Spleen (tissue), 7 donors: ENCODE data around the gene SLC48A1.

Source experiments
- CTCF ChIP-seq, 11 experiments: fragments of 200-600 bp in 7 of 11; fragments of 450-650 bp in 4 of 11; sonication (generic) in 4 of 11; IDR thresholded peaks in 8 of 11; conservative IDR thresholded peaks in 3 of 11; 1 replicate in 7 of 11; 2 replicates in 4 of 11; pipeline versions ENCODE4 v1.4.0 to v1.8.0; 2016 to 2021; ENCODE audit warnings: antibody characterized with exemption in 11 of 11, inconsistent platforms in 4 of 11, mild to moderate bottlenecking in 1 of 11
- POLR2A ChIP-seq, 3 donors: fragments of 450-650 bp; IDR thresholded peaks; one replicate each; pipeline ENCODE4 v1.5.1; 2017; ENCODE audit warnings: antibody characterized with exemption in 3 of 3, mild to moderate bottlenecking in 1 of 3
- POLR2AphosphoS5 ChIP-seq, 3 donors: sonication (generic); formaldehyde crosslinking; IDR thresholded peaks; one replicate each; pipeline ENCODE4 v1.5.1; 2017; ENCODE audit warnings: antibody characterized with exemption in 3 of 3
- donor health status: DM: no; HTN: no; CAD: no; lungs with moderate emphysema.
- donor health status: DM: no; HTN: no; CAD: no.
- donor health status: DM: no; HTN: no; CAD: no.

DNA sequence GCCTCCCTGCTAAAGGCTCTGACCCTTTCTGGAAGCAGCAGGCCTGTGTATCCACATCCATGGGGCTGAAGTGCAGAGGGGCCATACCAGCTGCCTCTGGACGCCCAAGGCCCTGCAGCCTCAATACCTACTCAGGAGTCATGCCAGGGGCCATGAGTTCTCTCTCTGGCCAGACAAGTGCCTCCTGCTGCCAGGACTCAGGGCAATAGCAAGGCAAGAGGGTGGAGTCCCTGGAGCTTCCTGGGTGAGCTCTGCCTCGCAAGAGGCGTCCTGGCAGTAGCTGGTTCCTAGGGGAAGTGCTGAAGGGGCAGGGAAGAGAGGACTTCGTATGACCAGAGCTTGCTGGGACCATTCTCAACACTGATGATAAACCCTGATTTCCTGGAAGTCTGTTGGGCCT lies 36.8 kb upstream of the SLC48A1 start:
- TF ChIP-seq CTCF (IDR thresholded peaks at IDR 0.05 in 8 of 11, conservative IDR thresholded peaks at IDR 0.05 in 3 of 11) (no peak), POLR2A (IDR thresholded peaks at IDR 0.05) (no peak), POLR2AphosphoS5 (IDR thresholded peaks at IDR 0.05) (no peak)
